Activated T-cell treated with anti-CD3 and anti-CD28 coated beads, Interleukin-2, amount 50 U/mL, for 24 hours (primary cell): ENCODE results near the gene TSKS.
A peak's percentile ranks its signal among the peaks of the same experiment; 100 is the strongest.

Experiments used
- DNase-seq: peaks from one replicate; pipeline ENCODE4 v3.0.0-alpha.2; 2020
- H3K27ac Mint-ChIP-seq: 2 replicates; pipeline ENCODE4 v1.8.0; 2020; ENCODE audit warnings: mild to moderate bottlenecking, mixed read lengths
- H3K27me3 Mint-ChIP-seq: 2 replicates; pipeline ENCODE4 v1.8.0; 2020; ENCODE audit warnings: mixed read lengths
- H3K36me3 Mint-ChIP-seq: 2 replicates; pipeline ENCODE4 v1.8.0; 2020; ENCODE audit warnings: low read depth, mixed read lengths
- H3K4me1 Mint-ChIP-seq: 2 replicates; pipeline ENCODE4 v1.8.0; 2020; ENCODE audit warnings: low read depth, mixed read lengths
- H3K4me3 Mint-ChIP-seq: 2 replicates; pipeline ENCODE4 v1.8.0; 2020; ENCODE audit warnings: mild to moderate bottlenecking, moderate library complexity, mixed read lengths
- H3K9me3 Mint-ChIP-seq: 2 replicates; pipeline ENCODE4 v1.8.0; 2020; ENCODE audit warnings: mixed read lengths

The TSKS gene

GRCh38 chr19:49763230-49763629 is at the start of gene TSKS:
Gene TSKS (minus strand): TSS chr19:49763306. CDS start chr19:49763247, 59 bp downstream.
- Mint-ChIP-seq H3K4me1 (peaks cover 20% of the 10 kb centered on the region), H3K36me3 (peaks cover 10% of the 10 kb centered on the region), H3K27me3 (no peaks in the 10 kb centered on the region), H3K27ac (peak within 1 kb of the TSS; percentile 70), H3K9me3 (no peaks in the 10 kb centered on the region), H3K4me3 (no peak within 1 kb of the TSS)
- DNase-seq: no peak

- Mint-ChIP-seq H3K4me3 (peak overlapping the region; percentile 89), H3K36me3 (peaks cover 15% of the 10 kb centered on the region), H3K4me1 (peaks cover 52% of the 10 kb centered on the region), H3K27me3 (no peaks in the 10 kb centered on the region), H3K9me3 (no peaks in the 10 kb centered on the region), H3K27ac (peak overlapping the region; percentile 98)
- no peak for DNase-seq
Measured at GRCh38 chr19:49812452-49812996, 49.4 kb upstream of the TSKS start.

- Mint-ChIP-seq H3K4me1 (peaks cover 49% of the 10 kb centered on the region), H3K27ac (peak overlapping the region; percentile 63), H3K4me3 (no peak overlapping the region), H3K36me3 (peaks cover 23% of the 10 kb centered on the region), H3K9me3 (no peaks in the 10 kb centered on the region), H3K27me3 (no peaks in the 10 kb centered on the region)
- DNase-seq: no peak
Measured at GRCh38 chr19:49811328-49811727, 48.2 kb upstream of the TSKS start.

- peaks cover 49% of the 10 kb centered on the region for H3K4me1 Mint-ChIP-seq
- H3K36me3 Mint-ChIP-seq: peaks cover 31% of the 10 kb centered on the region
- H3K27ac Mint-ChIP-seq: peak overlapping the region; percentile 28
- no peaks in the 10 kb centered on the region for H3K27me3 Mint-ChIP-seq
- H3K4me3 Mint-ChIP-seq: peak overlapping the region; percentile 70
- H3K9me3 Mint-ChIP-seq: no peaks in the 10 kb centered on the region
- no peak for DNase-seq
Measured at GRCh38 chr19:49809941-49810389, 46.9 kb upstream of the TSKS start.

GRCh38 chr19:49809160-49809940 is 46.2 kb upstream of the TSKS start:
- H3K4me3 Mint-ChIP-seq: peak overlapping the region; percentile 70
- no peaks in the 10 kb centered on the region for H3K27me3 Mint-ChIP-seq
- no peaks in the 10 kb centered on the region for H3K9me3 Mint-ChIP-seq
- peak overlapping the region; percentile 55 for H3K27ac Mint-ChIP-seq
- H3K36me3 Mint-ChIP-seq: peaks cover 37% of the 10 kb centered on the region
- peaks cover 46% of the 10 kb centered on the region for H3K4me1 Mint-ChIP-seq
- DNase-seq: no peak

GRCh38 chr19:49808711-49809159 is 45.6 kb upstream of the TSKS start:
- H3K9me3 Mint-ChIP-seq: no peaks in the 10 kb centered on the region
- peaks cover 41% of the 10 kb centered on the region for H3K4me1 Mint-ChIP-seq
- H3K36me3 Mint-ChIP-seq: peaks cover 42% of the 10 kb centered on the region
- peak; percentile 86 for DNase-seq
- H3K27me3 Mint-ChIP-seq: no peaks in the 10 kb centered on the region
- peak overlapping the region; percentile 70 for H3K4me3 Mint-ChIP-seq
- peak overlapping the region; percentile 55 for H3K27ac Mint-ChIP-seq

- Mint-ChIP-seq H3K27ac (no peak overlapping the region), H3K4me1 (peaks cover 37% of the 10 kb centered on the region), H3K9me3 (no peaks in the 10 kb centered on the region), H3K4me3 (peak overlapping the region; percentile 23), H3K27me3 (no peaks in the 10 kb centered on the region), H3K36me3 (peaks cover 45% of the 10 kb centered on the region)
- no peak for DNase-seq
Measured at GRCh38 chr19:49807904-49808675, 45.0 kb upstream of the TSKS start.

- Mint-ChIP-seq H3K36me3 (peaks cover 51% of the 10 kb centered on the region), H3K4me1 (peaks cover 29% of the 10 kb centered on the region), H3K4me3 (no peak overlapping the region), H3K27me3 (no peaks in the 10 kb centered on the region), H3K9me3 (no peaks in the 10 kb centered on the region), H3K27ac (peak overlapping the region; percentile 76)
- no peak for DNase-seq
Measured at GRCh38 chr19:49807058-49807903, 44.2 kb upstream of the TSKS start.

GRCh38 chr19:49806620-49806959 is 43.5 kb upstream of the TSKS start:
- no peak overlapping the region for H3K4me3 Mint-ChIP-seq
- peaks cover 53% of the 10 kb centered on the region for H3K36me3 Mint-ChIP-seq
- peaks cover 24% of the 10 kb centered on the region for H3K4me1 Mint-ChIP-seq
- no peak for DNase-seq
- no peaks in the 10 kb centered on the region for H3K27me3 Mint-ChIP-seq
- H3K27ac Mint-ChIP-seq: no peak overlapping the region
- H3K9me3 Mint-ChIP-seq: no peaks in the 10 kb centered on the region

- Mint-ChIP-seq H3K4me1 (peaks cover 24% of the 10 kb centered on the region), H3K9me3 (no peaks in the 10 kb centered on the region), H3K4me3 (no peak overlapping the region), H3K27ac (peak overlapping the region; percentile 81), H3K36me3 (peaks cover 57% of the 10 kb centered on the region), H3K27me3 (no peaks in the 10 kb centered on the region)
- DNase-seq: no peak
Measured at GRCh38 chr19:49805822-49806619, 42.9 kb upstream of the TSKS start.

GRCh38 chr19:49803529-49803856 is 40.4 kb upstream of the TSKS start:
- Mint-ChIP-seq H3K36me3 (peaks cover 79% of the 10 kb centered on the region), H3K27me3 (no peaks in the 10 kb centered on the region), H3K4me3 (no peak overlapping the region), H3K9me3 (no peaks in the 10 kb centered on the region), H3K4me1 (peaks cover 10% of the 10 kb centered on the region), H3K27ac (no peak overlapping the region)
- DNase-seq: no peak

GRCh38 chr19:49802836-49803528 is 39.9 kb upstream of the TSKS start:
- Mint-ChIP-seq H3K36me3 (peaks cover 81% of the 10 kb centered on the region), H3K27me3 (no peaks in the 10 kb centered on the region), H3K27ac (no peak overlapping the region), H3K9me3 (no peaks in the 10 kb centered on the region), H3K4me1 (peaks cover 7% of the 10 kb centered on the region), H3K4me3 (no peak overlapping the region)
- no peak for DNase-seq

- peaks cover 81% of the 10 kb centered on the region for H3K36me3 Mint-ChIP-seq
- DNase-seq: no peak
- H3K9me3 Mint-ChIP-seq: no peaks in the 10 kb centered on the region
- H3K27ac Mint-ChIP-seq: no peak overlapping the region
- no peaks in the 10 kb centered on the region for H3K27me3 Mint-ChIP-seq
- no peaks in the 10 kb centered on the region for H3K4me1 Mint-ChIP-seq
- no peak overlapping the region for H3K4me3 Mint-ChIP-seq
Measured at GRCh38 chr19:49801966-49802661, 39.0 kb upstream of the TSKS start.
